CD4-positive, CD25-positive, alpha-beta regulatory T cell (primary cell): ENCODE results near the gene CUX1. TPM values are rescaled to one million over a fixed set of nuclear protein-coding genes. Genes with fewer than 3 reads are reported as not detected.
A peak's percentile ranks its signal among the peaks of the same experiment; 100 is the strongest.

Experiments
- ATAC-seq, 2 donors: fragments of 150-1000 bp; cut with Tn5 transposase; one replicate each; pipeline ENCODE4 v1.10.0; 2021; ENCODE audit warnings: low read depth in 2 of 2, moderate number of reproducible peaks in 2 of 2, moderate library complexity in 1 of 2
- DNase-seq, 3 donors: peaks; one replicate each; pipeline versions ENCODE4 v3.0.0 to v3.0.0-alpha.2; 2012 to 2022; ENCODE audit warnings: mixed read lengths in 1 of 3
- H3K27ac ChIP-seq: one replicate; pipeline ENCODE4 v1.7.0; 2013; ENCODE audit warnings: mild to moderate bottlenecking, low read length; ENCODE audit not compliant: insufficient read depth, poor library complexity, severe bottlenecking
- H3K27me3 ChIP-seq: one replicate; pipeline ENCODE4 v1.7.0; 2013; ENCODE audit warnings: low read length; ENCODE audit not compliant: control insufficient read depth, insufficient read depth
- H3K36me3 ChIP-seq: one replicate; pipeline ENCODE4 v1.7.0; 2013; ENCODE audit warnings: mild to moderate bottlenecking, low read length, moderate library complexity; ENCODE audit not compliant: control insufficient read depth, insufficient read depth
- H3K4me1 ChIP-seq: 2 replicates; pipeline ENCODE4 v1.7.0; 2013; ENCODE audit warnings: mild to moderate bottlenecking, low read length; ENCODE audit not compliant: insufficient read depth, control insufficient read depth, poor library complexity, severe bottlenecking
- H3K4me3 ChIP-seq: one replicate; pipeline ENCODE4 v1.7.0; 2013; ENCODE audit warnings: low read depth, mild to moderate bottlenecking, low read length, moderate library complexity
- H3K9me3 ChIP-seq, 2 experiments: 1 replicate in 1 of 2; 2 replicates in 1 of 2; pipeline ENCODE4 v1.7.0; 2013; ENCODE audit warnings: low read length in 2 of 2, mild to moderate bottlenecking in 1 of 2, moderate library complexity in 1 of 2; ENCODE audit not compliant: control insufficient read depth in 2 of 2
- H3K27ac Mint-ChIP-seq, 3 donors: one replicate each; pipeline ENCODE4 v1.8.0; 2020 to 2022; ENCODE audit warnings: mild to moderate bottlenecking in 3 of 3, mixed read lengths in 3 of 3, moderate library complexity in 2 of 3
- H3K27me3 Mint-ChIP-seq: one replicate; pipeline ENCODE4 v1.8.0; 2022; ENCODE audit warnings: mild to moderate bottlenecking, mixed read lengths
- H3K36me3 Mint-ChIP-seq: one replicate; pipeline ENCODE4 v1.8.0; 2020; ENCODE audit warnings: mixed read lengths
- H3K4me1 Mint-ChIP-seq, 4 donors: one replicate each; pipeline ENCODE4 v1.8.0; 2020 to 2022; ENCODE audit warnings: mixed read lengths in 4 of 4, mild to moderate bottlenecking in 1 of 4
- H3K4me3 Mint-ChIP-seq, 4 donors: one replicate each; pipeline ENCODE4 v1.8.0; 2020 to 2022; ENCODE audit warnings: mild to moderate bottlenecking in 4 of 4, mixed read lengths in 4 of 4, moderate library complexity in 3 of 4
- H3K9me3 Mint-ChIP-seq, 7 donors: one replicate each; pipeline ENCODE4 v1.8.0; 2020 to 2022; ENCODE audit warnings: mixed read lengths in 7 of 7, mild to moderate bottlenecking in 3 of 7, moderate library complexity in 2 of 7
- polyA plus RNA-seq, 4 donors: library from polyadenylated mRNA; unstranded; fragments of 300-500 nt; fragmentation: Illumina TruSeq; gene quantifications; one replicate each; pipeline ENCODE4 v1.2.3, GENCODE V29; 2021
- total RNA-seq: library from RNA; stranded (reverse); gene quantifications from one replicate; pipeline ENCODE4 v1.2.3, GENCODE V29; 2022

Gene CUX1
- total and polyA plus RNA-seq, 5 donors from 2014 or later: 6.0 to 45.1 (median 7.8) TPM

DNA sequence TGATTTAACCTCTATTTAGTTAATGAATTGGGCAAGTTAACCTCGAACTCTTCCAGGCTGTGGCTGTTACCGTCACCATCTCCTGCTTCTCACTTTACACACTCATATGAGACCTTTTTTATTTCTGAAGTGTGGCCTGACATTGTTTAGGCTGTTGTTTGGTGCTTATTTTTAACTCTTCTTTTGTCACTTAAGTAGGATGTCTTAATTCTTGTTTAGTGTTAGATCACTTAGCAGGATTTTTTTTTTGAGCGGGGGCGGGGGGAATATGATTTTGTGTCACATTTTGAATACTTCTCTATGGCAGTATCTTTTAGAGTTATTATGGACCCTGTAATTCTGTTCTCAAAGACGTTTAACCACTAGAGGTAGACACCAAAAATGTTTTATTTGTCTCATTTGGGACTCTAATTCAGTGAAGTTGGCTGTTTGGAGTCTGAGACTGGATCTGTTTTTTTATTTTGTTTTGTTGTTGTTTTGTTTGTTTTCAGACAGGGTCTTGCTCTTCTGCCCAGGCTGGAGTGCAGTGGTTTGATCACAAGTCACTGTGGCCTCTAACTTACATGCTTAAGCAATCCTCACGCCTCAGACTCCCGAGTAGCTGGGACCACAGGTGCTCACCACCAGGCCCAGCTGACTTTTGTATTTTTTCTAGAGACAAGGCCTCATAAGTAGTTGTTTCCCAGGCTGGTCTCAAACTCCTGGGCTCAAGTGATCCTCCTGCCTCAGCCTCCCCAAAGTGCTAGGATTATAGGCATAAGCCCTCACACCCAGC lies 73.5 kb downstream of the CUX1 start:
- H3K9me3 Mint-ChIP-seq: no peaks in the 10 kb centered on the region
- no peak overlapping the region for H3K4me3 Mint-ChIP-seq
- peaks cover 3% of the 10 kb centered on the region for H3K36me3 Mint-ChIP-seq
- no peaks in the 10 kb centered on the region for H3K27me3 ChIP-seq
- no peaks in the 10 kb centered on the region for H3K36me3 ChIP-seq
- no peak overlapping the region for H3K27ac ChIP-seq
- H3K27ac Mint-ChIP-seq: peak overlapping the region in 2 of 3 donors; percentile 16 to 63
- no peak overlapping the region for H3K4me3 ChIP-seq
- no peak for ATAC-seq
- H3K4me1 Mint-ChIP-seq: peaks cover 7 to 29% (median 14%) of the 10 kb centered on the region in 4 donors
- H3K4me1 ChIP-seq: no peaks in the 10 kb centered on the region
- no peaks in the 10 kb centered on the region for H3K9me3 ChIP-seq
- no peaks in the 10 kb centered on the region for H3K27me3 Mint-ChIP-seq
- no peak for DNase-seq

DNA sequence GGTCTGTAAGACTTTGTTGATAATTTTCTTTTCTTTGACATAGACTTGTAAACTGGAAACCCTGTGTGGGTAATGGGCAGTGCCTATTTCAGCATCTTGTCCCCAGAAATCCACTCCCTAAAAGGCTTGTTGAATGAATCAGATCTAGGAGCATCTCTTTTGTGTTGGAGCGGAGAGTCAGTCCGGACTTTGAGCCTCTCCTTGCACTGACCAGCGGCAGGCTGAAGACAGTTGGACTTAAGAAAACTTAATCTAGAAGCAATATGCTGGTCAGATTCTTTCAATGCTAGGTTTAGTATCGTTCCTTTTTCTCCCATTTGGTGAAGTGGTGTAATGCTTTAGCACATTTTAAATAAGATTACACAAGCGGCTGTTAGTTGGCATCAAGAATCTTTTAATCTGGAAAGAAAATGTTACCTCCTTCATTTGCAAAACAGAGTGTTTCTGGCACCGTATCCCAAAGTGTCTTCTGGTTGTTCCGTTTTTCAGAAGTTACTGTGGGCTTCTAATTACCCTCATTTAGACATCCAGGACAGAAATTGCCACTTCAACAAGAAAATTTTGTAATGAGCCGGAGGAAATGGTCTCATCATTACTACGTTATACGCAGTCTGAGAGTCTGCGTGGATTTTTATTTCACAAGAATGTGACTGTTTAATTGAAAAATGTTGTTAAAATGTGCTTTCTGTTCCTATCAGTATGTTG lies 74.7 kb downstream of the CUX1 start:
- no peak overlapping the region for H3K27ac Mint-ChIP-seq
- peaks cover 3% of the 10 kb centered on the region for H3K36me3 Mint-ChIP-seq
- Histone ChIP-seq H3K4me1 (no peaks in the 10 kb centered on the region), H3K27ac (no peak overlapping the region), H3K27me3 (no peaks in the 10 kb centered on the region), H3K36me3 (no peaks in the 10 kb centered on the region), H3K9me3 (no peaks in the 10 kb centered on the region), H3K4me3 (no peak overlapping the region)
- no peak overlapping the region for H3K4me3 Mint-ChIP-seq
- ATAC-seq (no peak), DNase-seq (no peak)
- no peaks in the 10 kb centered on the region for H3K27me3 Mint-ChIP-seq
- H3K9me3 Mint-ChIP-seq: no peaks in the 10 kb centered on the region
- peaks cover 5 to 29% (median 15%) of the 10 kb centered on the region in 4 donors for H3K4me1 Mint-ChIP-seq

DNA sequence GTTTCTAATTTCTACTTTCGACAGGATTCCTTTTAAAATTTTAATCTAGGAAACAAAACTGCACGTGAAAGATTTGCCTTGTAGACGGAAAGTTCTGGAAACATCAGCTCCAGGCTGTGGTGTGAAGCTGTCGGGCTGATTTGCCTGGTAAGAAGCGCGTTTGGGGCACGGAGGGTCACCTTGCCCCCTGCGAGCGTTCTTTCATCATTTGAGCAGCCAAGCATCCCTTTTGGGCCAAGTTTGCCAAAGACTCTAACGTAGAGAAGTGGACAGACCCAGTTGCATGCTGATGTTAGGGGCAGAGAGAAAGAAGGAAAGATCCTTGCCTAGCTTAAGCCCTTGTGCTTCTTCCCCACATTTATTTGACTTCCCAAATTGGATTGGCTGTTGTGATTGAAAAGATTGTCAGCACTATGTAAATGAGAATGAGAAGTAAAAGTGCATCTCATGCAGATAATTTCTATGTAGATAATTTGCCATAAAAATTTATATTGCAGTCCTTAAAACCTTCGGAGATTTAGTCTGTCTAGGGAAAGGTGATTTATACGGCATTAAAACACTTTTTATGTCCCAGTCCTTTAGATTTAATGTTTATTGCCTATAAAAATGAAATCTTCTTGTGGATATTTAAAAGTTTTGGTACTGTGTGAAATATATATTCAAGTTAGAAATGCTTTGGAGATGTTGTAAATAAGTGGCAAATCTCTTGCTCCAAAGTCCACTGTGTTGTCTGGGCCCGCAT lies 76.1 kb downstream of the CUX1 start:
- Mint-ChIP-seq H3K4me3 (no peak overlapping the region), H3K4me1 (peaks cover 0 to 26% (median 15%) of the 10 kb centered on the region in 4 donors), H3K36me3 (no peaks in the 10 kb centered on the region), H3K27ac (no peak overlapping the region), H3K9me3 (no peaks in the 10 kb centered on the region), H3K27me3 (no peaks in the 10 kb centered on the region)
- Histone ChIP-seq H3K27ac (no peak overlapping the region), H3K36me3 (no peaks in the 10 kb centered on the region), H3K27me3 (no peaks in the 10 kb centered on the region), H3K4me3 (no peak overlapping the region), H3K9me3 (no peaks in the 10 kb centered on the region), H3K4me1 (no peaks in the 10 kb centered on the region)
- ATAC-seq (no peak), DNase-seq (no peak)

DNA sequence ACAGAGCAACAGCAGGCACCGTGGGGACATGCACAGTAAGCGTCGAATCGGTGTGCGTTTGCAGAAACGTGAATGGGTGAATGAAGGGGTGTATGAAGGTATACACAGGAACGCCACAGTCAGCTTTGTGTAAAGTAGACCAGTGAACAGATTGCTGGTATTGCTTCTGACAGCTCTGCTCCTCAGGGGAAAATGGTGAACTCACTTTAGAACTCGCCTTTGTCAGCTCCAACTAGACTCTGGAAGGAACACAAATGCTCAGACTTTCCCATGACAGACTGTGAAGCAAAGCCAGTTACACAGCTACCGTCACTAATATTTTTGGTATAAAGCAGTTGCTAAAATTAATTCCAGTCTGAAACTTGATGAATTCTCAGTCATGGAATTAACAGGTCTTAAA lies 78.9 kb downstream of the CUX1 start:
- Mint-ChIP-seq H3K27me3 (no peaks in the 10 kb centered on the region), H3K27ac (no peak overlapping the region)

DNA sequence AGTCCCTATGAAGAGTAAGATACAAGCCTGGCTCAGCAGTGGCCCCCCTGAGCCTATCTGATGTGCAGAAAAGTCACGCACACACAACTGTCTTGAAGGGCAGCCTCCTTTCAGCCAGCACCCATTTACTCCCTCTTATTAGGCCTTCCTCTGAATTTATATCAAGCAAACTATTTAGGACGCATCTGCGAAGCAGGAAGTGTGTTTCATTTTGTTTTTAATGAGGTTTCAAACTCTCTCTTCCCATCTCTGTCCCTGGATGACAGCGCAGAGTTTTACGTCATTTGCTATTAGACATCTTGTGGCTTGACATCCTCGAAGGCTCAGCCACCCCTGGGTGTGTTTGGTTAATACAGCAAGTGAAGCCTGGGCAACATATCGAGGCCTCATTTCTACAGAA lies 79.5 kb downstream of the CUX1 start:
- Mint-ChIP-seq H3K9me3 (no peaks in the 10 kb centered on the region), H3K27me3 (no peaks in the 10 kb centered on the region), H3K4me1 (peaks cover 4 to 18% (median 12%) of the 10 kb centered on the region in 4 donors), H3K36me3 (no peaks in the 10 kb centered on the region), H3K27ac (no peak overlapping the region), H3K4me3 (no peak overlapping the region)
- no peak overlapping the region for H3K4me3 ChIP-seq
- no peaks in the 10 kb centered on the region for H3K27me3 ChIP-seq
- no peaks in the 10 kb centered on the region for H3K36me3 ChIP-seq
- H3K27ac ChIP-seq: no peak overlapping the region
- H3K4me1 ChIP-seq: no peaks in the 10 kb centered on the region
- ATAC-seq: no peak
- no peak for DNase-seq
- H3K9me3 ChIP-seq: no peaks in the 10 kb centered on the region

More for the DNA sequence above, 78.9 kb downstream of the CUX1 start:
- H3K9me3 ChIP-seq: no peaks in the 10 kb centered on the region
- no peak for DNase-seq
- ATAC-seq: no peak
- H3K36me3 ChIP-seq: no peaks in the 10 kb centered on the region
- Mint-ChIP-seq H3K9me3 (no peaks in the 10 kb centered on the region), H3K4me3 (no peak overlapping the region), H3K36me3 (no peaks in the 10 kb centered on the region), H3K4me1 (peaks cover 5 to 20% (median 13%) of the 10 kb centered on the region in 4 donors)
- H3K27ac ChIP-seq: no peak overlapping the region
- H3K4me3 ChIP-seq: no peak overlapping the region
- no peaks in the 10 kb centered on the region for H3K27me3 ChIP-seq
- H3K4me1 ChIP-seq: no peaks in the 10 kb centered on the region

DNA sequence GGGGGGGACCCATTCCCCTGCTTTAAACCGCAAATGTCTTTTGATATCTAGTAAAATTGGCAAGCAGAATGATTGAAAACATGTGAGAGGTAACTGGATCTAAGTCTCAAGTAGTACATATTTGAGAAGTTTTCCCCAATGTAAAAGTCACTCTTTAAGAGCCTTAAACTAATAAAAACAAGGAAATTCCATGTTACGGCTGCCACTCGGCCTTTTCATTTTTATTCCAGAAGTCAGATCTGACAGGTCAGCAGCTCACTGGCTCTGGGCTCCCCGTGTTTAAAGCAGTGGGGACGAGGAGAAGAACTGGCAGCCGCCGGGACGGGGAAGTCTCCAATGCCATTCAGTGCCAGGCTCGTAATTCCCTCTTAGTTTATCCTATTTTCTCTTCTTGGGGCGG lies 80.7 kb downstream of the CUX1 start:
- H3K27me3 Mint-ChIP-seq: no peaks in the 10 kb centered on the region
- Histone ChIP-seq H3K4me1 (no peaks in the 10 kb centered on the region), H3K27ac (no peak overlapping the region), H3K27me3 (no peaks in the 10 kb centered on the region), H3K4me3 (no peak overlapping the region), H3K9me3 (no peaks in the 10 kb centered on the region), H3K36me3 (no peaks in the 10 kb centered on the region)
- no peaks in the 10 kb centered on the region for H3K36me3 Mint-ChIP-seq
- ATAC-seq (no peak), DNase-seq (no peak)
- peaks cover 0 to 18% (median 12%) of the 10 kb centered on the region in 4 donors for H3K4me1 Mint-ChIP-seq
- no peaks in the 10 kb centered on the region for H3K9me3 Mint-ChIP-seq
- no peak overlapping the region for H3K27ac Mint-ChIP-seq
- no peak overlapping the region for H3K4me3 Mint-ChIP-seq

DNA sequence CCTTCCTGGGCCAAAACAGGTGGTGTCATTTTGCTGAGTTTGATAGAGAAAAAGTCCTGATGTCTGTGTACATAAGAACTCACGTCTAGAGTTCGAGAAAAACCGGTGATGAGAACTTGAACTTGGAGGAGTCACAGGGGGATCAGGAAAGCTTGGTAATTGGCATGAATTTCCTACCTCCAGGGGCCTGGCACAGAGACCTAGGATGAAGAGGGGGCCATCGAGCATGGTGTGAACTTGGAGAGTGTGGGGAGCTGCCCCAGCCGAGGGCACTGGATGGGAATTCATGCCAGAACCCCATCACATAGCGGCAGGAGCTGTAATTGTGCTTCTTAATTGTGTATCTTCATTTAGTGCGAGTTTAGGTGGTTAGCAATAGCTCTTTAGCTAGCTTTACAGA lies 82.2 kb downstream of the CUX1 start:
- H3K27me3 ChIP-seq: no peaks in the 10 kb centered on the region
- Mint-ChIP-seq H3K9me3 (no peaks in the 10 kb centered on the region), H3K4me3 (no peak overlapping the region), H3K36me3 (no peaks in the 10 kb centered on the region), H3K27me3 (no peaks in the 10 kb centered on the region), H3K27ac (no peak overlapping the region), H3K4me1 (peaks cover 0 to 15% (median 9%) of the 10 kb centered on the region in 4 donors)
- no peak for DNase-seq
- no peaks in the 10 kb centered on the region for H3K9me3 ChIP-seq
- H3K4me1 ChIP-seq: no peaks in the 10 kb centered on the region
- no peak for ATAC-seq
- H3K36me3 ChIP-seq: no peaks in the 10 kb centered on the region
- no peak overlapping the region for H3K27ac ChIP-seq
- no peak overlapping the region for H3K4me3 ChIP-seq
